ENCODE measurements around the gene SCARF1.
"Not testable (repeated sequence)": the region's sequence is repeated elsewhere in the genome, so short reads cannot be mapped to it uniquely, and the experiment has no call there.

SCARF1 gene

GRCh38 chr17:1684378-1685189 lies 39.1 kb upstream of the SCARF1 start, which contains the start of gene PRPF8:
Gene PRPF8 (minus strand): TSS chr17:1684867. CDS start chr17:1684571, 296 bp downstream.
- H3K4me1 ChIP-seq (ENCODE audit: control insufficient read depth, low read depth, low read length): peaks cover 2% of the 10 kb centered on the region
- H3K23ac ChIP-seq (ENCODE audit: low read length): no peak within 1 kb of the TSS
- H2BK5ac ChIP-seq (ENCODE audit: low read length): no peak within 1 kb of the TSS
- peak within 1 kb of the TSS; percentile 94 for H3K56ac ChIP-seq (ENCODE audit: low read length)
- no peak within 1 kb of the TSS for H2AK5ac ChIP-seq (ENCODE audit: low read length)
- peak within 1 kb of the TSS; percentile 88 for H3K4ac ChIP-seq (ENCODE audit: low read depth, low read length)
- peak within 1 kb of the TSS; percentile 95 for H3K9ac ChIP-seq (ENCODE audit: low read length)
- H3K27me3 ChIP-seq (ENCODE audit: insufficient read depth, low read length, poor library complexity): no peaks in the 10 kb centered on the region
- H3K4me3 ChIP-seq (ENCODE audit: low read length): peak within 1 kb of the TSS; percentile 98
- peaks cover 24% of the 10 kb centered on the region for H3K79me2 ChIP-seq (ENCODE audit: control insufficient read depth, insufficient read depth, low read length)
- peak within 1 kb of the TSS; percentile 63 for H3K18ac ChIP-seq (ENCODE audit: low read length)
- WGBS (ENCODE audit: extremely low coverage, insufficient coverage, low lambda C conversion rate): no CpG with 5 or more reads among the region's 72 CpGs
- peak within 1 kb of the TSS; percentile 83 for H3K27ac ChIP-seq (ENCODE audit: low read depth, low read length)
- peak within 1 kb of the TSS; percentile 93 for H4K8ac ChIP-seq (ENCODE audit: low read depth, low read length)
- DNase-seq: peak; percentile 99
- H2BK15ac ChIP-seq (replicated peaks; ENCODE audit: low read depth): no peak within 1 kb of the TSS
- H2BK120ac ChIP-seq (ENCODE audit: low read depth, low read length): peak within 1 kb of the TSS; percentile 64
- H3K36me3 ChIP-seq (ENCODE audit: control insufficient read depth, insufficient read depth, low read length): peaks cover 24% of the 10 kb centered on the region
- peak within 1 kb of the TSS; percentile 96 for H3K4me2 ChIP-seq (ENCODE audit: low read length)
- H4K5ac ChIP-seq (ENCODE audit: low read length): no peak within 1 kb of the TSS
- peaks cover 19% of the 10 kb centered on the region for H3K79me1 ChIP-seq (ENCODE audit: low read length)

DNA sequence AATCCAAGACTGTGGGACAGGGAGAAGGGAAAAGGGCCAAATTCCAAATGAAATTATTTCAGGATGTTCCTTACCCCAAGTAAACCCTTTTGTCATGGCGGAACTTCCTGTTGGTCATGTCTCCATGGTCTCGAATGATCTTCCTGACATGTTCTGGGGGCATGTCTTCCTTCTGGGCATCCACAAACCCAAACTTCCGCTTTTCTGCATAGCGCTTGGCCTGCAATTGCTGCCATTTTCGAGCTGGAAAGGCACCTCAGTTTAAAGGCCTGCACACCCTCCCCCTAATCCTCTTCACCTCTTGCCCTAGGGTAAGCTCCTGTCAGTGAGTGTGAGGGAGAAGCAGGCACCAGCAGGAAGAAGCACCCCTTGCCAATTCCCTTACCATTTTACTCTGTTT lies 37.9 kb upstream of the SCARF1 start:
- Histone ChIP-seq H3K4me2 (ENCODE audit: low read length) (peak overlapping the region; percentile 34), H3K23ac (ENCODE audit: low read length) (no peak overlapping the region), H3K4me3 (ENCODE audit: low read length) (no peak overlapping the region), H3K4ac (ENCODE audit: low read depth, low read length) (no peak overlapping the region), H3K18ac (ENCODE audit: low read length) (no peak overlapping the region), H3K56ac (ENCODE audit: low read length) (peak overlapping the region; percentile 94), H3K79me1 (ENCODE audit: low read length) (peaks cover 19% of the 10 kb centered on the region), H2BK5ac (ENCODE audit: low read length) (no peak overlapping the region), H3K4me1 (ENCODE audit: control insufficient read depth, low read depth, low read length) (peaks cover 2% of the 10 kb centered on the region), H3K27ac (ENCODE audit: low read depth, low read length) (no peak overlapping the region), H2AK5ac (ENCODE audit: low read length) (no peak overlapping the region), H4K8ac (ENCODE audit: low read depth, low read length) (no peak overlapping the region), H4K5ac (ENCODE audit: low read length) (no peak overlapping the region), H3K27me3 (ENCODE audit: insufficient read depth, low read length, poor library complexity) (no peaks in the 10 kb centered on the region), H3K36me3 (ENCODE audit: control insufficient read depth, insufficient read depth, low read length) (peaks cover 30% of the 10 kb centered on the region), H3K79me2 (ENCODE audit: control insufficient read depth, insufficient read depth, low read length) (peaks cover 24% of the 10 kb centered on the region), H2BK120ac (ENCODE audit: low read depth, low read length) (no peak overlapping the region), H3K9ac (ENCODE audit: low read length) (peak overlapping the region; percentile 95), H2BK15ac (replicated peaks; ENCODE audit: low read depth) (no peak overlapping the region)
- no peak for DNase-seq
- WGBS (ENCODE audit: extremely low coverage, insufficient coverage, low lambda C conversion rate): no CpG with 5 or more reads among the region's 5 CpGs

DNA sequence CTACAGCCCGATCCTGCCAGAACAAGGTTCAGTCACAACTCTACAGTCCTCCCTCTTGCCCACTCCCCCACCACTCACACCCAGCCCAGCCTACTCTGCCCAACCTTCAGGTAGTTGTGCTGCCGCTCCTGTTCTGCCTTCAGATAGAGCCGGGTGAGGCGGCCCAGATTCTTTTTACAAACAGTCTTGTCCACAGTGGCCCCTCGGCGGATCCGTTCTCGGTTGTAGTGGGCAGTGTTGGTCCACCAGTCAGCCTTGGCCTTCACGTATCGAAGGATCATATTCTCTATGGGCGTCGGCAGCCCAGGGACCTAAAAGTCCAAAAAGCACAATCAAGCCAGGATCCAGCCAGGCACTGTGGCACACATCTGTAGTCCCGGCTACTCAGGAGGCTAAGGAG lies 30.9 kb upstream of the SCARF1 start:
- Histone ChIP-seq H4K5ac (ENCODE audit: low read length) (no peak overlapping the region), H3K9ac (ENCODE audit: low read length) (no peak overlapping the region), H3K4ac (ENCODE audit: low read depth, low read length) (no peak overlapping the region), H2BK120ac (ENCODE audit: low read depth, low read length) (no peak overlapping the region), H3K18ac (ENCODE audit: low read length) (no peak overlapping the region), H2AK5ac (ENCODE audit: low read length) (no peak overlapping the region), H3K27ac (ENCODE audit: low read depth, low read length) (no peak overlapping the region), H3K23ac (ENCODE audit: low read length) (no peak overlapping the region), H3K36me3 (ENCODE audit: control insufficient read depth, insufficient read depth, low read length) (peaks cover 54% of the 10 kb centered on the region), H3K4me3 (ENCODE audit: low read length) (no peak overlapping the region), H3K4me1 (ENCODE audit: control insufficient read depth, low read depth, low read length) (no peaks in the 10 kb centered on the region), H3K4me2 (ENCODE audit: low read length) (no peak overlapping the region), H2BK15ac (replicated peaks; ENCODE audit: low read depth) (no peak overlapping the region), H3K79me1 (ENCODE audit: low read length) (peaks cover 6% of the 10 kb centered on the region), H3K27me3 (ENCODE audit: insufficient read depth, low read length, poor library complexity) (no peaks in the 10 kb centered on the region), H3K79me2 (ENCODE audit: control insufficient read depth, insufficient read depth, low read length) (no peaks in the 10 kb centered on the region), H4K8ac (ENCODE audit: low read depth, low read length) (no peak overlapping the region), H2BK5ac (ENCODE audit: low read length) (no peak overlapping the region), H3K56ac (ENCODE audit: low read length) (no peak overlapping the region)
- WGBS (ENCODE audit: extremely low coverage, insufficient coverage, low lambda C conversion rate): no CpG with 5 or more reads among the region's 13 CpGs
- no peak for DNase-seq

- no peak overlapping the region for H3K4ac ChIP-seq (ENCODE audit: low read depth, low read length)
- H2BK15ac ChIP-seq (replicated peaks; ENCODE audit: low read depth): no peak overlapping the region
- H3K23ac ChIP-seq (ENCODE audit: low read length): no peak overlapping the region
- no peak overlapping the region for H3K4me3 ChIP-seq (ENCODE audit: low read length)
- no peak overlapping the region for H2BK5ac ChIP-seq (ENCODE audit: low read length)
- H4K5ac ChIP-seq (ENCODE audit: low read length): no peak overlapping the region
- H3K4me1 ChIP-seq (ENCODE audit: control insufficient read depth, low read depth, low read length): no peaks in the 10 kb centered on the region
- peaks cover 37% of the 10 kb centered on the region for H3K36me3 ChIP-seq (ENCODE audit: control insufficient read depth, insufficient read depth, low read length)
- H3K9ac ChIP-seq (ENCODE audit: low read length): no peak overlapping the region
- no peak overlapping the region for H2AK5ac ChIP-seq (ENCODE audit: low read length)
- DNase-seq: no peak
- H3K56ac ChIP-seq (ENCODE audit: low read length): no peak overlapping the region
- peaks cover 6% of the 10 kb centered on the region for H3K79me1 ChIP-seq (ENCODE audit: low read length)
- peaks cover 2% of the 10 kb centered on the region for H3K79me2 ChIP-seq (ENCODE audit: control insufficient read depth, insufficient read depth, low read length)
- no CpG with 5 or more reads among the region's 26 CpGs for WGBS (ENCODE audit: extremely low coverage, insufficient coverage, low lambda C conversion rate)
- no peak overlapping the region for H4K8ac ChIP-seq (ENCODE audit: low read depth, low read length)
- H2BK120ac ChIP-seq (ENCODE audit: low read depth, low read length): no peak overlapping the region
- no peak overlapping the region for H3K4me2 ChIP-seq (ENCODE audit: low read length)
- no peak overlapping the region for H3K18ac ChIP-seq (ENCODE audit: low read length)
- H3K27me3 ChIP-seq (ENCODE audit: insufficient read depth, low read length, poor library complexity): no peaks in the 10 kb centered on the region
- no peak overlapping the region for H3K27ac ChIP-seq (ENCODE audit: low read depth, low read length)
Observed at GRCh38 chr17:1673041-1673785, 27.7 kb upstream of the SCARF1 start.

DNA sequence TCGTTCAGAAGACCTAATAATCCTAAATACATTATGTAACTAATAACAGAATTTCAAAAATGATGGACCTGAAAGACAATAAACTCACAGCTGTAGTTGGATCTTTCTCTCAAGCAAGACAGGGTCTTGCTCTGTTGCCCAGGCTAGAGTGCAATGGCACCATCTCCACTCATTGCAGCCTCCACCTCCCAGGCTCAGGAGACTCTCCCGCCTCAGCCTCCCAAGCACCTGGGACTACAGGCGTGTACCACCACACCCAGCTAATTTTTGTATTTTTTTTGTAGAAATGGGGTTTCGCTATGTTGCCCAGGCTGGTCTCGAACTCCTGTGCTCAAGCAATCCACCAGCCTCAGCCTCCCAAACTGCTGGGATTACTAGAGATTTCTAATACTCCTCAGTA lies 18.4 kb upstream of the SCARF1 start:
- not testable (repeated sequence) for H3K4me2 ChIP-seq (ENCODE audit: low read length); H3K23ac ChIP-seq (ENCODE audit: low read length); H2BK15ac ChIP-seq (replicated peaks; ENCODE audit: low read depth); DNase-seq; H2BK120ac ChIP-seq (ENCODE audit: low read depth, low read length); H3K18ac ChIP-seq (ENCODE audit: low read length); H2AK5ac ChIP-seq (ENCODE audit: low read length); H4K5ac ChIP-seq (ENCODE audit: low read length); H3K27me3 ChIP-seq (ENCODE audit: insufficient read depth, low read length, poor library complexity); H3K79me1 ChIP-seq (ENCODE audit: low read length); H3K27ac ChIP-seq (ENCODE audit: low read depth, low read length); H3K4me3 ChIP-seq (ENCODE audit: low read length); H4K8ac ChIP-seq (ENCODE audit: low read depth, low read length); H3K4ac ChIP-seq (ENCODE audit: low read depth, low read length); H3K9ac ChIP-seq (ENCODE audit: low read length); H3K4me1 ChIP-seq (ENCODE audit: control insufficient read depth, low read depth, low read length); H3K79me2 ChIP-seq (ENCODE audit: control insufficient read depth, insufficient read depth, low read length); H2BK5ac ChIP-seq (ENCODE audit: low read length); H3K56ac ChIP-seq (ENCODE audit: low read length)
- H3K36me3 ChIP-seq (ENCODE audit: control insufficient read depth, insufficient read depth, low read length): peaks cover 37% of the 10 kb centered on the region
- WGBS (ENCODE audit: extremely low coverage, insufficient coverage, low lambda C conversion rate): no CpG with 5 or more reads among the region's 5 CpGs

All from mesendoderm (in vitro differentiated cells).